GM18861 (cell line): Measurements from ENCODE around the gene RPLP2.

Experiments
- ATAC-seq: cut with Tn5 transposase; IDR thresholded peaks from one replicate; pipeline ENCODE4 v1.9.1; 2021; ENCODE audit not compliant: unreplicated experiment

Gene RPLP2

DNA sequence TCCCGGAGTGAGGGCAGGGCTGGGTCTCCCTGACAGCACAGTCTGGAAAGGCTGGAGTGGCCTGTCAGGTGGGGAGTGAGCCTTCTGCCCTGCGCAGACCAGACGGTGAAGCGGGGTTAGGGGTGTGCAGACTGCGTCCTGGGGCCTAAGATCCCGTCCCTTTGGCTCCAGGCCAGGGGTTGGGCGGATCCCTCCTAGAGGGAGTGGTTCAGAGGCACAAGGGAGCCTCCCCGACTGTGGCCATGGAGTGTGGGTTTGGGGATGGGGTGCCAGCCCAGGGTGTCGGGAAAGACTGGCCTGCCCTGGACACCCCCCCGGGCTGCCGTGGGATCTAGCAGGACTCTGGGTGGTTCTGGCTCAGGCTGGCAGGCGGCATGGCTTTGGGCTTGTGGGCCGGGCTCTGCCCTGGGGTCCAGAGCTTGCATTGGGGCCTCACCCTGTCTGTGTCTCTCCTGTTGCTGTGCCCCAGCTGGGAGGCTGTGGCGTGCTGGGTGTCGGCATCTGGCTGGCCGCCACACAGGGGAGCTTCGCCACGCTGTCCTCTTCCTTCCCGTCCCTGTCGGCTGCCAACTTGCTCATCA is 52.4 kb downstream of the RPLP2 start:
- no peak for ATAC-seq
